PC-9 (cell line): ENCODE data around the gene POFUT2. TPM values are rescaled to one million over a fixed set of nuclear protein-coding genes. Genes with fewer than 3 reads are reported as not detected.

Source experiments
- BruUV-seq: library from RNA; stranded (reverse); fragments of 400-500 nt; replicated peaks from 2 replicates; lab custom pipeline; 2021; lab: Mats Ljungman, UMichigan
- CTCF ChIA-PET: fragments of 300-600 bp; sonication (Branson Sonifier 250); formaldehyde crosslinking; loops from one replicate; lab custom pipeline; 2022; ENCODE audit warnings: antibody characterized with exemption; lab: Charles Lee
- POLR2A ChIA-PET: fragments of 300-600 bp; sonication (Branson Sonifier 250); formaldehyde crosslinking; loops from one replicate; lab custom pipeline; 2022; ENCODE audit warnings: antibody characterized with exemption; ENCODE audit not compliant: unreplicated experiment; lab: Charles Lee
- DNase-seq, 2 experiments: peaks; one replicate each; pipeline versions ENCODE4 v3.0.0 to v3.0.0-alpha.2; 2015 to 2022; ENCODE audit warnings: mixed read lengths in 1 of 2
- H2AFZ ChIP-seq: fragments of 200-600 bp; sonication (generic); 2 replicates; pipeline ENCODE4 v1.8.1; 2017; ENCODE audit warnings: antibody characterized with exemption
- H3F3A ChIP-seq: fragments of 200-600 bp; sonication (generic); 2 replicates; pipeline ENCODE4 v1.8.1; 2017; ENCODE audit warnings: antibody characterized with exemption, mild to moderate bottlenecking, low read depth; ENCODE audit not compliant: insufficient read depth
- H3K27ac ChIP-seq: fragments of 200-600 bp; sonication (generic); 2 replicates; pipeline ENCODE4 v1.6.1; 2016; ENCODE audit warnings: mixed run types
- H3K27me3 ChIP-seq: fragments of 200-600 bp; sonication (generic); 2 replicates; pipeline ENCODE4 v1.6.1; 2016; ENCODE audit warnings: low read depth, mixed run types; ENCODE audit not compliant: insufficient read depth
- H3K36me3 ChIP-seq: fragments of 200-600 bp; sonication (generic); 2 replicates; pipeline ENCODE4 v1.6.1; 2016; ENCODE audit warnings: low read depth, mixed run types
- H3K4me1 ChIP-seq: fragments of 200-600 bp; sonication (generic); replicated peaks from 2 replicates; pipeline ENCODE4 v1.6.1; 2016; ENCODE audit warnings: mixed run types; ENCODE audit not compliant: insufficient read depth
- H3K4me2 ChIP-seq: fragments of 200-600 bp; sonication (generic); 2 replicates; pipeline ENCODE4 v1.6.1; 2017; ENCODE audit warnings: mixed run types
- H3K4me3 ChIP-seq: fragments of 200-600 bp; sonication (generic); 2 replicates; pipeline ENCODE4 v1.6.1; 2016; ENCODE audit warnings: mixed run types
- H3K79me2 ChIP-seq: fragments of 200-600 bp; sonication (generic); 2 replicates; pipeline ENCODE4 v1.6.1; 2017; ENCODE audit warnings: low read depth, mixed run types
- H3K9me2 ChIP-seq: fragments of 200-600 bp; sonication (generic); 2 replicates; pipeline ENCODE4 v1.8.1; 2017; ENCODE audit warnings: mild to moderate bottlenecking; ENCODE audit not compliant: insufficient read depth
- H3K9me3 ChIP-seq: fragments of 200-600 bp; sonication (generic); 2 replicates; pipeline ENCODE4 v1.8.1; 2016; ENCODE audit warnings: low read depth; ENCODE audit not compliant: insufficient read depth
- H4K20me1 ChIP-seq: fragments of 200-600 bp; sonication (generic); 2 replicates; pipeline ENCODE4 v1.8.1; 2017; ENCODE audit not compliant: insufficient read depth
- EZH2 ChIP-seq: fragments of 200-600 bp; sonication (generic); IDR thresholded peaks from 2 replicates; pipeline ENCODE4 v1.8.0; 2017; ENCODE audit warnings: antibody characterized with exemption, low read depth
- intact Hi-C: fragments of 100-400 bp; cut with micrococcal nuclease; formaldehyde crosslinking; loops from one replicate; pipeline ENCODE4 v1.10.0; 2022; ENCODE audit not compliant: unreplicated experiment
- total RNA-seq: library from RNA; stranded (reverse); gene quantifications from 2 replicates; pipeline ENCODE4 v1.2.3, GENCODE V29; 2021
- TF ChIP-seq, protein P1 (sequence below): fragments of 200-600 bp; sonication (generic); conservative IDR thresholded peaks from 2 replicates; pipeline ENCODE4 v1.6.1; 2017; ENCODE audit warnings: mixed run types, antibody characterized with exemption, mild to moderate bottlenecking, moderate library complexity

Gene POFUT2
- total RNA-seq, 1 experiment from 2014 or later, result 32.6 TPM

DNA sequence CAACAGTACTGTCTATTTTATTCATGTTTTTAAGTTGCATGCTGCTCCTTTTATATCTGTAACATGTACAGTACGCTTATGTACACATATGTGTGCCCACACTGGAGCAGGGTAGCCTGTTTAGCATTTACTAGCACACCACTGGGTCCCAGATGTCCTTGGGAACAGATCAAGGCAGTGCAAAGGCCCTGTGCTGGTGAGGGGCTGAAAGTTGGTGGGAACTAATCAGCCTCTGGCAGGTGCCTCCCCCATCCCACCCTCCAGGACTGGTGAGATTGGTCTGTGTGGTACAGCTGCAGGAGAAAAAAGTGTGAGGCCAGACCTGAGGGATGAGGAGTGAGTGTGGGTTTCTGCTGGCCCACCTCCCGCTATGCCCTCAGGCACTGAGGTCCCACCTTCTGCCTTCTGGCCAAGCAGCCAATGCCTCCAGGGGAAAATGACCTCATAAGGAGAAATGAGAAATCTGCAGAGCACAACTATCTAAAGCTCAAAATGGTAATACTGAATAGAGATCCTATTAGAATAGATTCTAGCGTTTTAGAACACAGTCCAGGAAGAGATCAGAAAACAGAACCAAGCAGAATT lies 58.9 kb downstream of the POFUT2 start:
- Histone ChIP-seq H3K9me3 (no peaks in the 10 kb centered on the region), H3K9me2 (no peaks in the 10 kb centered on the region), H3K4me2 (no peak overlapping the region), H3K4me3 (no peak overlapping the region), H3K4me1 (peaks cover 14% of the 10 kb centered on the region; the same call in 1 of the 2 replicates), H3K79me2 (no peaks in the 10 kb centered on the region), H4K20me1 (no peaks in the 10 kb centered on the region), H3K36me3 (no peaks in the 10 kb centered on the region), H2AFZ (no peak overlapping the region), H3K27me3 (no peaks in the 10 kb centered on the region), H3F3A (peaks cover 12% of the 10 kb centered on the region; the same call in 1 of the 2 replicates), H3K27ac (no peak overlapping the region)
- TF ChIP-seq, protein P1, sequence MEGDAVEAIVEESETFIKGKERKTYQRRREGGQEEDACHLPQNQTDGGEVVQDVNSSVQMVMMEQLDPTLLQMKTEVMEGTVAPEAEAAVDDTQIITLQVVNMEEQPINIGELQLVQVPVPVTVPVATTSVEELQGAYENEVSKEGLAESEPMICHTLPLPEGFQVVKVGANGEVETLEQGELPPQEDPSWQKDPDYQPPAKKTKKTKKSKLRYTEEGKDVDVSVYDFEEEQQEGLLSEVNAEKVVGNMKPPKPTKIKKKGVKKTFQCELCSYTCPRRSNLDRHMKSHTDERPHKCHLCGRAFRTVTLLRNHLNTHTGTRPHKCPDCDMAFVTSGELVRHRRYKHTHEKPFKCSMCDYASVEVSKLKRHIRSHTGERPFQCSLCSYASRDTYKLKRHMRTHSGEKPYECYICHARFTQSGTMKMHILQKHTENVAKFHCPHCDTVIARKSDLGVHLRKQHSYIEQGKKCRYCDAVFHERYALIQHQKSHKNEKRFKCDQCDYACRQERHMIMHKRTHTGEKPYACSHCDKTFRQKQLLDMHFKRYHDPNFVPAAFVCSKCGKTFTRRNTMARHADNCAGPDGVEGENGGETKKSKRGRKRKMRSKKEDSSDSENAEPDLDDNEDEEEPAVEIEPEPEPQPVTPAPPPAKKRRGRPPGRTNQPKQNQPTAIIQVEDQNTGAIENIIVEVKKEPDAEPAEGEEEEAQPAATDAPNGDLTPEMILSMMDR, result no peak
- TF ChIP-seq EZH2, result no peak
- POLR2A ChIA-PET, result interaction anchor here (0.5 to 0.6 kb wide), 2 partner anchors 54 to 158 kb away, joined by 3 read pairs; no protein-coding TSS in a partner anchor
- CTCF ChIA-PET, result no interaction called here
- DNase-seq, result no peak
- no TSS peak for BruUV-seq
- intact Hi-C loops, result no loop called here

DNA sequence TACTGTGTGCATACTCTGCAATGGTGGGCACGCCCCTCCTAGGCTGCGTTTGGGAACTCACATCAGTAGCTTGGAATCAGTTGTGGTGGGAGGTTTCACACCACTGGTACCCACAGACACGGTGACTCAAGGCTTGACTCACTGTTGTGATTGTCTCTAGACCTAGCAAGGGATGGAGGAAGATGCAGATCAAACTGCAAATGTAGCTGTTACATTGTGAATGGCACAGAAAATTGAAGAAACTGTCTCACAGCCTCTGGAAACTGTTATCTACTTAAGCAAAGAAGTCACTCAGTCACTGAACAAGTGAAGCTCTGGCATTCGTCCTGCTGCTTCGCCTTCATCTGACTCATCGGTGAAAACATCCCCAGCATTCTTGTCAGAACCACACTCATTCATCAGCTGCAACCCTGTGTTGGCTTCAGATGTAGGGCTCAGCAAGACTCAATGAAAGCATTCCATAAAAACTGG lies 59.5 kb downstream of the POFUT2 start:
- Histone ChIP-seq H2AFZ (no peak overlapping the region), H3K4me2 (peak overlapping the region; percentile 11; the same call in 1 of the 2 replicates), H3K27ac (no peak overlapping the region), H3K4me1 (peaks cover 14% of the 10 kb centered on the region; the same call in 1 of the 2 replicates), H3F3A (peaks cover 12% of the 10 kb centered on the region; the same call in 1 of the 2 replicates), H3K36me3 (no peaks in the 10 kb centered on the region), H4K20me1 (no peaks in the 10 kb centered on the region), H3K27me3 (no peaks in the 10 kb centered on the region), H3K4me3 (no peak overlapping the region), H3K79me2 (no peaks in the 10 kb centered on the region), H3K9me2 (no peaks in the 10 kb centered on the region), H3K9me3 (no peaks in the 10 kb centered on the region)
- ChIA-PET CTCF (no interaction called here), POLR2A (interaction anchor here (0.5 to 0.6 kb wide), 2 partner anchors 53 to 158 kb away, joined by 3 read pairs; no protein-coding TSS in a partner anchor)
- DNase-seq, result peak; percentile 58 to 79
- intact Hi-C loops, result no loop called here
- BruUV-seq, result no TSS peak
- no peak for TF ChIP-seq EZH2
- TF ChIP-seq, protein P1, result no peak

DNA sequence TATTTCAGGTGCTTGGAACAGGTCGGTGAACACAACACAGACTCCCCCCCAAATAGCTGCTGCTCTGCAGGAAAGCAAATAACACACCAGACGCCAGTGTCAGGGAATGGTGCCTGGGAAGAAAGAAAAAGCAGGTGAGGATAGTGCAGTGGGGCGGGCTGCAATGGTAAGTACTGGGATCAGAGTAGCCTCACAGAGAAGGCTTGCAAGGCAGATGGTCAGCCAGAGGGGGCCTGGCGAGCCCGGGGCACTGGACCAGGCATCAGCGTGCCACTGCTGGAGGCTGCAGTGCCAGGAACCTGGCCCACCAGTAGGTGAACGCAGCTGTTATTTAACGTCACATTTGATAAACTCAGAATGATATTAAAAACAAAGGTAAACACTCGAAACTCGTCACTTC lies 60.0 kb downstream of the POFUT2 start:
- POLR2A ChIA-PET, result no interaction called here
- H3K4me3 ChIP-seq, result no peak overlapping the region
- H2AFZ ChIP-seq, result no peak overlapping the region
- CTCF ChIA-PET, result no interaction called here
- TF ChIP-seq, protein P1, result no peak
- TF ChIP-seq EZH2, result no peak
- H3K36me3 ChIP-seq, result no peaks in the 10 kb centered on the region
- no peaks in the 10 kb centered on the region for H3K79me2 ChIP-seq
- BruUV-seq, result no TSS peak
- H3K4me1 ChIP-seq, result peaks cover 14% of the 10 kb centered on the region; the same call in 1 of the 2 replicates
- no peak overlapping the region; the same call in 1 of the 2 replicates for H3K4me2 ChIP-seq
- H3K27me3 ChIP-seq, result no peaks in the 10 kb centered on the region
- no peak overlapping the region for H3K27ac ChIP-seq
- no peak for DNase-seq
- peaks cover 12% of the 10 kb centered on the region; the same call in 1 of the 2 replicates for H3F3A ChIP-seq
- no peaks in the 10 kb centered on the region for H4K20me1 ChIP-seq
- intact Hi-C loops, result no loop called here
- no peaks in the 10 kb centered on the region for H3K9me2 ChIP-seq
- H3K9me3 ChIP-seq, result no peaks in the 10 kb centered on the region
